Neural cell (in vitro differentiated cells): Measurements from ENCODE around the gene AMPH. TPM values are rescaled to one million over a fixed set of nuclear protein-coding genes. Genes with fewer than 3 reads are reported as not detected.

Experiments
- H2AFZ ChIP-seq: fragments of 200-600, 300-800 bp; sonication (generic), shearing (Covaris generic); 2 replicates; pipeline ENCODE4 v1.6.0; 2014; ENCODE audit warnings: low read depth, mild to moderate bottlenecking, antibody characterized with exemption, low read length, moderate library complexity
- H3F3A ChIP-seq: fragments of 200-600 bp; shearing (Covaris generic); 2 replicates; pipeline ENCODE4 v1.6.1; 2016; ENCODE audit warnings: mild to moderate bottlenecking, moderate library complexity, mixed read lengths, antibody characterized with exemption, low read length; ENCODE audit not compliant: insufficient read depth, poor library complexity, severe bottlenecking
- H3K27ac ChIP-seq: fragments of 200-600, 300-800 bp; sonication (generic), shearing (Covaris generic); 2 replicates; pipeline ENCODE4 v1.5.1; 2014; ENCODE audit warnings: mild to moderate bottlenecking, low read length, moderate library complexity
- H3K27me3 ChIP-seq: fragments of 300-800, 200-600 bp; sonication (generic), shearing (Covaris generic); 2 replicates; pipeline ENCODE4 v1.6.0; 2014; ENCODE audit warnings: mild to moderate bottlenecking, low read depth, low read length, moderate library complexity; ENCODE audit not compliant: insufficient read depth
- H3K36me3 ChIP-seq: fragments of 300-800, 200-600 bp; sonication (generic), shearing (Covaris generic); 2 replicates; pipeline ENCODE4 v1.5.1; 2014; ENCODE audit warnings: mild to moderate bottlenecking, antibody characterized with exemption, low read length, moderate library complexity; ENCODE audit not compliant: insufficient read depth
- H3K4me2 ChIP-seq: fragments of 300-800, 200-600 bp; sonication (generic), shearing (Covaris generic); 2 replicates; pipeline ENCODE4 v1.6.0; 2014; ENCODE audit warnings: mild to moderate bottlenecking, low read length
- H3K4me3 ChIP-seq: fragments of 300-800, 200-600 bp; sonication (generic), shearing (Covaris generic); 2 replicates; pipeline ENCODE4 v1.5.1; 2014; ENCODE audit warnings: mild to moderate bottlenecking, low read length, moderate library complexity
- H3K79me2 ChIP-seq: fragments of 200-600 bp; shearing (Covaris generic); replicated peaks from 2 replicates; pipeline ENCODE4 v1.6.0; 2014; ENCODE audit warnings: mild to moderate bottlenecking, low read length, moderate library complexity; ENCODE audit not compliant: insufficient read depth
- H3K9ac ChIP-seq: fragments of 300-800, 200-600 bp; sonication (generic), shearing (Covaris generic); 2 replicates; pipeline ENCODE4 v1.6.1; 2016; ENCODE audit warnings: mild to moderate bottlenecking, low read length, mixed read lengths
- H3K9me2 ChIP-seq: fragments of 200-600 bp; shearing (Covaris generic); 2 replicates; pipeline ENCODE4 v1.6.1; 2016; ENCODE audit warnings: mild to moderate bottlenecking, low read length, mixed read lengths; ENCODE audit not compliant: insufficient read depth
- H3K9me3 ChIP-seq: fragments of 200-600, 300-800 bp; sonication (generic), shearing (Covaris generic); 2 replicates; pipeline ENCODE4 v1.6.1; 2016; ENCODE audit warnings: mild to moderate bottlenecking, mixed run types, low read length, moderate library complexity, mixed read lengths
- H4K20me1 ChIP-seq: fragments of 200-600 bp; shearing (Covaris generic); 2 replicates; pipeline ENCODE4 v1.6.1; 2016; ENCODE audit warnings: mild to moderate bottlenecking, mixed run types; ENCODE audit not compliant: insufficient read depth
- CTCF ChIP-seq: fragments of 450-650 bp; IDR thresholded peaks from 2 replicates; pipeline ENCODE4 v1.5.1; 2014; ENCODE audit warnings: antibody characterized with exemption, mild to moderate bottlenecking, moderate library complexity; ENCODE audit not compliant: poor library complexity, severe bottlenecking
- EP300 ChIP-seq: fragments of 450-650 bp; conservative IDR thresholded peaks from 2 replicates; pipeline ENCODE4 v1.6.1; 2014; ENCODE audit warnings: antibody characterized with exemption, mild to moderate bottlenecking, moderate library complexity; ENCODE audit not compliant: poor library complexity, severe bottlenecking
- EZH2 ChIP-seq: fragments of 200-600, 300-800 bp; shearing (Covaris generic), sonication (generic); IDR thresholded peaks from 2 replicates; pipeline ENCODE4 v1.6.1; 2014; ENCODE audit warnings: antibody characterized with exemption, low read length, borderline replicate concordance, mild to moderate bottlenecking; ENCODE audit not compliant: insufficient read depth, poor library complexity, severe bottlenecking
- MXI1 ChIP-seq: fragments of 450-650 bp; conservative IDR thresholded peaks from 2 replicates; pipeline ENCODE4 v1.6.1; 2014; ENCODE audit warnings: antibody characterized with exemption, mild to moderate bottlenecking; ENCODE audit not compliant: poor library complexity, severe bottlenecking
- POLR2AphosphoS5 ChIP-seq: IDR thresholded peaks from 2 replicates; pipeline ENCODE4 v1.6.1; 2012
- RAD21 ChIP-seq: fragments of 450-650 bp; conservative IDR thresholded peaks from 2 replicates; pipeline ENCODE4 v1.6.1; 2014; ENCODE audit warnings: antibody characterized with exemption, mild to moderate bottlenecking, moderate library complexity
- SMC3 ChIP-seq: fragments of 450-650 bp; conservative IDR thresholded peaks from 2 replicates; pipeline ENCODE4 v1.6.1; 2014; ENCODE audit warnings: antibody characterized with exemption, mild to moderate bottlenecking, moderate library complexity; ENCODE audit not compliant: poor library complexity
- TAF1 ChIP-seq: IDR thresholded peaks from 2 replicates; pipeline ENCODE4 v1.6.1; 2012; ENCODE audit warnings: low read depth
- polyA plus RNA-seq: library from polyadenylated mRNA; depleted of rRNA; stranded (reverse); fragments of >200 nt; gene quantifications from 2 replicates; pipeline ENCODE4 v1.2.3, GENCODE V29; 2014
- TF ChIP-seq, protein P1 (sequence below): IDR thresholded peaks from 2 replicates; pipeline ENCODE4 v1.6.1; 2012; ENCODE audit warnings: borderline replicate concordance

Gene AMPH
- polyA plus RNA-seq, 1 donor from 2014 or later = 33.7 TPM

DNA sequence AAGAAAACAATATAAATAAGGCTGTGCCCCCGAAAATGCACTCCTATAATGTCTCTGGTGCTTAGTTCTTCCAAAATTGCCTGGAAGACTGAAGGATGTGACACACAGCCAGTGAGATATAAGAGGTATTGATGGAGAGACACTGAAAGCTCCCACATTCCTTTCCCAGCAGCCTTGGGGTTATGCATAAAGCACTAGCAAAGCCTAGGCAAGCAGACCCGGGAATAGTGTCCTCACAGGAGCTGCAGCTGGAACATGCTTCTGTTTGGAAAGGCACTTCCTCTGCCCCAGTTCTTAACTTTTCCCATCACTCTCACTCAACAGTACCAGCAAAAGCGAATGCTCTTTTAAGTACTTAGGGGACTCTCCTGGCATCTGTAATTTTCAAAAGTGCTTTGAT is 178.0 kb downstream of the AMPH start:
- no peaks in the 10 kb centered on the region for H3K9me2 ChIP-seq

DNA sequence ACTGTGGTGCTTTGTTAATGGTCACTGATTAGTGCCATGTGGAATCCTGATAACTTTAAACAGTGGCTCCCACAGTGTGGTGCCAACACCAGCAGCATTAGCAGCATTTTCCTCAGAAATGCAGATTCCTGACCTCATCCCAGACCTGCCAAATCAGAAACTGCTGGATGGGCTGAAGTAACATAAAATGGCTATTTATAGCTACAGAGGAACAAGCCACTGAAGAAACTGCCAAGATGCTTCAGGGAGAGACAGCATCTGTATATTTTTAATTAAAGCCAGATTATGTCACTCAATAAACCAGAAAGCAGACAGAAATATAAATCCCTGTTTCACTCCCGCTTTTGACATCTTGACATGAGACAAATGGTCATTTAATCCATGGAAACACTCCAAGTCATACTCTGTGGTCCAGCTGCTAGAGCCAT is 178.5 kb downstream of the AMPH start:
- H3F3A ChIP-seq = no peaks in the 10 kb centered on the region
- H4K20me1 ChIP-seq = no peaks in the 10 kb centered on the region
- no peaks in the 10 kb centered on the region for H3K36me3 ChIP-seq
- no peak overlapping the region for H3K9ac ChIP-seq
- H3K4me2 ChIP-seq = no peak overlapping the region
- H3K4me3 ChIP-seq = no peak overlapping the region
- no peaks in the 10 kb centered on the region for H3K9me2 ChIP-seq
- H3K9me3 ChIP-seq = no peaks in the 10 kb centered on the region
- no peaks in the 10 kb centered on the region for H3K79me2 ChIP-seq
- no peak for TF ChIP-seq RAD21
- no peak for TF ChIP-seq TAF1
- no peak for TF ChIP-seq EZH2
- no peak for TF ChIP-seq CTCF
- TF ChIP-seq POLR2AphosphoS5 = no peak
- no peak for TF ChIP-seq SMC3
- TF ChIP-seq, protein P1, sequence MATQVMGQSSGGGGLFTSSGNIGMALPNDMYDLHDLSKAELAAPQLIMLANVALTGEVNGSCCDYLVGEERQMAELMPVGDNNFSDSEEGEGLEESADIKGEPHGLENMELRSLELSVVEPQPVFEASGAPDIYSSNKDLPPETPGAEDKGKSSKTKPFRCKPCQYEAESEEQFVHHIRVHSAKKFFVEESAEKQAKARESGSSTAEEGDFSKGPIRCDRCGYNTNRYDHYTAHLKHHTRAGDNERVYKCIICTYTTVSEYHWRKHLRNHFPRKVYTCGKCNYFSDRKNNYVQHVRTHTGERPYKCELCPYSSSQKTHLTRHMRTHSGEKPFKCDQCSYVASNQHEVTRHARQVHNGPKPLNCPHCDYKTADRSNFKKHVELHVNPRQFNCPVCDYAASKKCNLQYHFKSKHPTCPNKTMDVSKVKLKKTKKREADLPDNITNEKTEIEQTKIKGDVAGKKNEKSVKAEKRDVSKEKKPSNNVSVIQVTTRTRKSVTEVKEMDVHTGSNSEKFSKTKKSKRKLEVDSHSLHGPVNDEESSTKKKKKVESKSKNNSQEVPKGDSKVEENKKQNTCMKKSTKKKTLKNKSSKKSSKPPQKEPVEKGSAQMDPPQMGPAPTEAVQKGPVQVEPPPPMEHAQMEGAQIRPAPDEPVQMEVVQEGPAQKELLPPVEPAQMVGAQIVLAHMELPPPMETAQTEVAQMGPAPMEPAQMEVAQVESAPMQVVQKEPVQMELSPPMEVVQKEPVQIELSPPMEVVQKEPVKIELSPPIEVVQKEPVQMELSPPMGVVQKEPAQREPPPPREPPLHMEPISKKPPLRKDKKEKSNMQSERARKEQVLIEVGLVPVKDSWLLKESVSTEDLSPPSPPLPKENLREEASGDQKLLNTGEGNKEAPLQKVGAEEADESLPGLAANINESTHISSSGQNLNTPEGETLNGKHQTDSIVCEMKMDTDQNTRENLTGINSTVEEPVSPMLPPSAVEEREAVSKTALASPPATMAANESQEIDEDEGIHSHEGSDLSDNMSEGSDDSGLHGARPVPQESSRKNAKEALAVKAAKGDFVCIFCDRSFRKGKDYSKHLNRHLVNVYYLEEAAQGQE = no peak
- no peak for TF ChIP-seq EP300
- TF ChIP-seq MXI1 = no peak
- no peak overlapping the region for H3K27ac ChIP-seq
- H2AFZ ChIP-seq = no peak overlapping the region
- no peaks in the 10 kb centered on the region for H3K27me3 ChIP-seq

More for the DNA sequence above, 178.0 kb downstream of the AMPH start:
- Histone ChIP-seq H3K79me2 (no peaks in the 10 kb centered on the region), H3K9ac (no peak overlapping the region), H4K20me1 (no peaks in the 10 kb centered on the region), H3K36me3 (no peaks in the 10 kb centered on the region), H3F3A (no peaks in the 10 kb centered on the region), H3K4me3 (no peak overlapping the region), H3K4me2 (no peak overlapping the region), H3K27me3 (no peaks in the 10 kb centered on the region), H2AFZ (no peak overlapping the region), H3K9me3 (no peaks in the 10 kb centered on the region), H3K27ac (no peak overlapping the region)
- TF ChIP-seq MXI1 (no peak), POLR2AphosphoS5 (no peak), TAF1 (no peak), SMC3 (no peak), EP300 (no peak), EZH2 (no peak), CTCF (no peak), RAD21 (no peak)
- TF ChIP-seq, protein P1 = no peak
